GM18868 (cell line): ENCODE results near the gene SRSF6.
"Not testable (repeated sequence)": the region's sequence is repeated elsewhere in the genome, so short reads cannot be mapped to it uniquely, and the experiment has no call there.

Experiments used
- ATAC-seq: cut with Tn5 transposase; IDR thresholded peaks from one replicate; pipeline ENCODE4 v1.9.1; 2021; ENCODE audit warnings: mild to moderate bottlenecking, moderate library complexity; ENCODE audit not compliant: unreplicated experiment

SRSF6 gene

DNA sequence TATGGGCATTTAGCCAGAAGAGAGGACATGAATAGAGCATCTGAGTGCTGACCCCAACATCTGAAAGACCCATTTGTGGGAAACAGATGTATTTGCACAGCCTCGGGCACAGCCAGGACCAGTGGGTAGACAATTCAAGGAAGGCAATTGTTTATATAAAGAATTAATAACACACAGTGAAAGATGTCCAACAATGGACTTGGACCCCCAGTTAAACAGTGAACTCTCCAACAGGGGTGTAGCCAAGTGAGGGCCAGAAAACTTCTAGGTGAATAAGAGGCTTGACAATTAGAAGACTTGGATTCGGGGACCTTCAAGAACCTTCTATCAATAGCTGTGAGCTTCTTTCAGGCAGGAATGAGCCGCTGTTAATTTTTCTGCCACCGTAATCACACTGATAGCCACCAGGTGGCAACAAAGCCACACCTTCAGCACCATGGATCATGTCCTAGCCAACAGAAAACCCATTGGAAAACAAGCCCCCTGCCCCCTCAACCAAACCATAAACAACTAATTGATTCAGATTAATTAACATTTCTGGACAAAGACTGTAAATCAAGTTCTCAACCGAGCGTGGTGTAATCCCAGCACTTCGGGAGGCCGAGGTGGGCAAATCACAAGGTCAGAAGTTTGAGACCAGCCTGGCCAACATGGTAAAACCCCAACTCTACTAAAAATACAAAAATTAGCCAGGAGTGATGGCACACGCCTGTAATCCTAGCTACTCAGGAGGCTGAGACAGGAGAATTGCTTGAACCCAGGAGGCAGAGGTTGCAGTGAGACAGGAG lies 8.8 kb upstream of the SRSF6 start:
- no peak for ATAC-seq

DNA sequence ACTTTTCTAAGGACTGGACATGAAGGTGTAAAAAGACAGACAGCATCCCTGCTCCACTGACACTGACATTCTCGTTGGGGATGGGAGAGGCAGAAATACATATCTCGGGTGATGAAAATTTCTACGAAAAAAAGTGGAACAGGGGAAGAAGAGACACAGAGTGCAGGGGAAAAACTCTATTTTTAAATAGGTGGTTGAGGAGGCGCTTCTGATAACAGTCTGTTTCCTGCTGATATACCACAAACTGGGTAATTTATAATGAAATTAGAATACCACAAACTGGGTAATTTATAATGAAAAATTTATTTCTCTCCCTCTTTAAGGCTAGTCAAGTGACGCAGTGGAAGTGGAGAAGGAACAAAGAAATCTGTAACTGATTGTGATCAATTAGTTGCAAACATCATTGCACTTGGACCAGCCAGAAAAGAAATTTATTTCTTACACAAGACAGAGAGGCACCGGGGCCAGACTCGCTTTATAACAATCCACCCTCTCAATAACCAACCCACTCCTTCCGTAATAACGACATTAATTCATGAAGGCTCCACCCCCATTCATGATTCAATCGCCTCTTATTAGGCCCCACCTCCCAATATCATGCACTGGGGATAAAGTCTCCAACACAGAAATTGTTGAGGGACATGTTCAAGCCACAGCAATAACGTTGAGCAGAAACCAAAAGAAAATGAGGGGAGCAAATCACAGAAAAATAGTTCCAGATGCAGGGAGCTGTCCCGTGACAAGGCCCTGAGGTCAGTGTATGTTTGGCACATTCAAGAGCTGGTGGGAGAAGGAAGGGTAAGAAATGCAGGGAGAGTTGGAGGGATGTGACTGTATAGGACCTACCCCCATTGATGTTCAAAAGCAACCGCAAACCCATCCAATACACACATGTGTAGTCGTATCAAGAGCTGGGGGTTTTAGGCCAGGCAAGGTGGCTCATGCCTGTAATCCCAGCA lies 6.6 kb upstream of the SRSF6 start:
- ATAC-seq: no peak

DNA sequence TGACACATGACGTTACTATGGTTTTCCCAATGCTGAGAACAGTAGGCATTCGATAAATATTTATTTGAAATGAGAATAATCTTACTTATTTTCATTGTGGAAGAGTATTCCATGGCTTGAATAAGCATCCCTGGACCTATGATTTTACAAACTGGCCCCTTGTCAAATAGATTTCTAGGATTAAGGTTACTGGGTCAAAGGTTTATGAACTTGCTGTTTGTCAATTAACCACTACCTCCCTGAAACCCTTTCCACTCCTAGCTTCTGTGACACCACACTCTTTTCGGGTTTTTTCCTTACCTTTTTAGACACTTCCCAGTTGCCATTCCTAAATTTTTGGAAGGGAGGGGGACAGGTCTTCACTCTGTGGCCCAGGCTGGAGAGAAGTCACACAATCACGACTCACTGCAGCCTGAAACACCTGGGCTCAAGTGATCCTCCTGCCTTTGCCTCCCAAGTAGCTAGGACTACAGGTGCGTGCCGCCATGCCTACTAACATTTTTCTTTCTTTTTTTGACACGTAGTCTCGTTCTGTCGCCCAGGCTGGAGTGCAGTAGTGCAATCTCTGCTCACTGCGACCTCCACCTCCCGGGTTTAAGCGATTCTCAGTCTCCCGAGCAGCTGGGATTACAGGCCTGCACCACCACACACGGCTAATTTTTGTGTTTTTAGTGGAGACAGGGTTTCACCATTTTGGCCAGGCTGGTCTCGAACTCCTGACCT lies 5.1 kb upstream of the SRSF6 start:
- ATAC-seq: no peak

DNA sequence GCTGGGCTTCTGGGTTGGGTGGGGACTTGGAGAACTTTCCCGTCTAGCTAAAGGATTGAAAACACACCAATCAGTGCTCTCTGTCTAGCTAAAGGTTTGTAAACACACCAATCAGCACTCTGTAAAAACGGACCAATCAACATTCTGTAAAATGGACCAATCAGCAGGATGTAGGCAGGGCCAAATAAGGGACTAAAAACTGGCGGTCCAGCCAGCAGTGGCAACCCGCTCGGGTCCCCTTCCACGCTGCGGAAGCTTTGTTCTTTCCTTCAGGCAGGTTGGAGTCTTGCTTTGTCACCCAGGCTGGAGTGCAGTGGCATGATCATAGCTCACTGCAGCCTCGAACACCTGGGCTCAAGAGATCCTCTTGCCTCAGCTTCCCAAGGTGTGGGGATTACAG lies 1.4 kb upstream of the SRSF6 start:
- ATAC-seq: not testable (repeated sequence)

DNA sequence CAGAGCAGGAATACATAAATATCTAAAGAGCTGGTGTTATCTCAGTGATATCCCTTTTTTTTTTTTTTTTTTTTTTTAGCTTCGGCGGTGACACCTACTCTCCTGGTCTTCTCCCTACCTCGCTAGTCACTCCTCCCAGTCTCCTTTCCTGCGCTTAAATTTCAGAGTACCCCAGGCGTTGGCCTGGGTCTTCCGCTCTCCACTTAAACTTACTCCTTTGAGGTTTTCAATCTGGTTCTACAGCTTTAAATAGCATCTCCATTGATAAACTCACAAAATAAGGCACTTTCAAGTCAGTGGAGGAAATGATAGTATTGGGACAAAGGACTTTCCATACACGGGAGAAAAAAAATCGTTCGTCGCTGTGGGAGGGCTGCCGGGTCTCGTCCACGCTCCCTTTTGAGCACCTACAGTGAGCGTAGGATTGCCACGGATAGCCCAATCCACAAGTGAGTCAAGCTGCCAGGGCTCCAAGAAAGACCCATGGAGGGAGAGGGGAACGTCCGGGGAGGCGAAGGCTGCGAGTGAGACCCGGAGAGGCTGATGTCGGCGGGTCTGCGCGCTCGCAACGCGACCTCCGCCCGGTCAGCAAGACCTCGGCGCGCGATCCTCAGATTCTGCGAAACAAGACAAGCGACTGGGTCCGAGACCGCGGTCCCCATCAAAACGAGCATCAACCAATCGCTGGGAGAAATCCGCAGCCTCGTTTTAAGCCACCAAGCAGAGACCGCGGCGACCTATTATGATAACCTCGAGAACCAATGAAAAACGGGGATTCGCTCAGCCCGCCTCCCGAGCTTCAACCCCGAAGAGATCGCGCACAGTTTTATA lies 672 bp upstream of the SRSF6 start:
- peak; percentile 82 for ATAC-seq

DNA sequence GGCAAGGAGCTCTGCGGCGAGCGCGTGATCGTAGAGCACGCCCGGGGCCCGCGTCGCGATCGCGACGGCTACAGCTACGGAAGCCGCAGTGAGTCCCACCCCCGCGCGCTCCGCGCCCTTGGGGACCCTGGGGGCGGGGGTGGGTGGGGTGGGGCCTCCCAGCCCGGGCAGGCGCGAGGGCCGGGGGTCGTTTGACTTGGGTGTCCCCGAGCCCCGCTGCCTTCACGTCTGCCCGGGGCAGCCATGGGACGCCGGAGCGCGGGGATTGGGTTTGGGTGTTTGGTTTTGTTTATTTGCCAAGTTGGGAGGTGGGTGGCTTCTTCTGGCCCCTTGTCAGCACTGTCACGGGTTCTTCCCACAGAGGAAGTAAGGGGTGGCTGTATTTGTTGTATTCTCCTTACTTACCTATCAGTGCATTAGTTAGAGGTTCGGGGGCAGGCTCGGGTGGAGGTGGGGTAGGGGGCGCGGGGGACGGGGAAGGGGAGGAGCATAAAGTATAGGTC lies 777 bp downstream of the SRSF6 start:
- ATAC-seq: peak; percentile 11

DNA sequence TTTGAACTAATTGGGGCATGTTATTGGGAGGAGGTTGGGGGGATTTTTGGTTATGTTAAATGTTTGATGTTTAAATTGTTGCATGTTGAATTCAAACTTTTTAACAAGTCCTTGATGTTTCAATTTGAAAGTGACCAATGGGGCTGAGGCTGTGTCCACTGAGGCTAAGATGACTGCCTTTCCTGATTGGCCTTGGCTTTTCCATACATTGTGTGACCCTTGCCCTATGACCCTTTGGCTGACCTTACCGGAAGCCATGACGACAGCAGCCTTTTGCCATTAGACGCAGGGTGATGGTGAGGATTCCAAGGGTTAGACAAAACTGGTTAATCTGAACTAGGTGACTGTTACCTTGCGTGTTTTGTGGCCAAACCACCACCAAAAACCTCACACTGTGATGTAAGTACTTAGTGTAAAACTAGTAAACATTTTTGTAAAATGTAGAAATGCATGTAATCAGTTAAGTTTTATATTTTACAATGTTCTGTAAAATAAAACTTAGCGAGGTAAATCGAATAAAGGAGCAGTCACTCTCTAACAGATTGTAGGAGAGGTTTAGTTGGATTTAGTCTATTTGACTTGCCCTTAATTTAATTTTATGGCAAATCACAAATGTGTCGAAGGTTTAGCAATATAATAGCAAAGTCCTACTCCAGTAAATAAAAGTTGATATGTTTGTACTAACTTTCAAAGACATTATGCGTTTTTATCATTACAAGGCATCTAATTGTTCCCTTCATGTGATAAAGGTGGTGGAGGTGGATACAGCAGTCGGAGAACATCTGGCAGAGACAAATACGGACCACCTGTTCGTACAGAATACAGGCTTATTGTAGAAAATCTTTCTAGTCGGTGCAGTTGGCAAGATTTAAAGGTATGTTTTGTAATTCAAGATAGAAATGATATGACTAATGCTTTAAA lies 1.6 kb downstream of the SRSF6 start:
- ATAC-seq: no peak

DNA sequence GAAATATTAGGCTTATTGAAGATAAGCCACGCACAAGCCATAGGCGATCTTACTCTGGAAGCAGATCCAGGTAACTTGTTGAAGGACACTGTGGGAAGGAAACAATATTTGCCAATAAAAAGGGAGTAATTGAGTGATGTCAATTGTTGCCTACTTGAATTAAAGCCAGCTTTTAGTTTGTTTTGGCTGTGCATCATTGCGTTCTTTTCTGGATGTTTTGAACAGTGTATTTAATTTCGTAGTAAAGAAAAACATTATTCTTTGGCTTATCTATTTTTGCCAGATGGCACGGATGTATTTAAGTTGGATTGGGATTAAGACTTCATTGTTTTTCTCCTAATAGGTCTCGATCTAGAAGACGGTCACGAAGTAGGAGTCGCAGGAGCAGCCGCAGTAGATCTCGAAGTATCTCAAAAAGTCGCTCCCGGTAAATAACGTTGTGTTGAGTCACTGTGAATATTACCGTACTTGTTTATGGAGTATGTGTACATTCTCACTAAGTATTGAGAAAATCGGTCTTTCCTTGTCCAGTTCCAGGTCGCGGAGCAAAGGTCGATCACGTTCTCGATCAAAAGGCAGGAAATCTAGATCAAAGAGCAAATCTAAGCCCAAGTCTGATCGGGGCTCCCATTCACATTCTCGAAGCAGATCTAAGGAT lies 2.6 kb downstream of the SRSF6 start:
- ATAC-seq: no peak

DNA sequence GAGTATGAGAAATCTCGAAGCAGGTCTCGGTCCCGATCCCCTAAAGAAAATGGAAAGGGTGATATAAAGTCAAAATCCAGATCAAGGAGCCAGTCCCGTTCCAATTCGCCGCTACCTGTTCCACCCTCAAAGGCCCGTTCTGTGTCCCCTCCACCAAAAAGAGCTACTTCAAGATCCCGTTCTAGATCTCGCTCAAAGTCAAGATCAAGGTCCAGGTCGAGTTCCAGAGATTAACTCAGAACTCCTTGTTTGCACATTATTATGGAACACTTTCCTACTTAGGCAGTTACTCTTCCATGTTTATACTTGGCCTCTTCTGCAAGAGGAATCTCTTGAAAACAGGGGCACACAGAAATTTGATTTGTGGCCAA lies 3.1 kb downstream of the SRSF6 start:
- ATAC-seq: no peak

DNA sequence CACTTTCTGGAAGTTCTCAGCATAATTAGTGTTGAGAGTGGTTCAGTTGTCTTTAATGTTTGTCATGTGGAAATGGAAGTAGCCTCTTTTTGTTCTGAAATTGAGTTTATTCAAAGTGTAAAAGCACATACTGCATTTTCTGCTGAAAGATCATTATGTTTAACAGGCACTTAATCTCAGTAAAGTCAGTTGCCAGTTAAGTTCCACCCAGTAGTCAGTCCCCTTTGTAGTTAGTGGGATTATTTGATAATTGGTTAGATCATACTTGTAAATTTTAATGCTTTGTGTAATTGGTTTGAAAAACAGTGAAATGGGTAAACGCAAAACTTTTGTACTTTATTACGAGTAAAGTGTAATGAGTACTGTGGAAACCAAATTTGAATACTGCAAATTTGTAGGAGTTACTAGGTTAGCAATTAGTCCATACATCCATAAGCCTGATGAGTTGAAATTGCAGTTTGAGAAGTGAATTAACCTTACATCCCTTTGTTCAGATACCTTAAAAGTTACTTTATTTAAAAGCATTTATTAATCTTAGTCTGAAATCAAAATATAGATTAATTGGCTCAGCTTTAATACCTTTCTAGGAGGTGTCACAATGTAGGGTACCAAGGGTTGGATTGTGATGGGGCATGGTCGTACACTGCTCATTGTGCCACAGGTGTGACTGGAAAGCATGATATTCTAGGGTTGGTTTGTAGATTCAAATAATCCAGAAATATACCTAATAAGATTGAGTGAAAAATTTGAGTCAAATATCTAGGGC lies 4.4 kb downstream of the SRSF6 start:
- no peak for ATAC-seq

DNA sequence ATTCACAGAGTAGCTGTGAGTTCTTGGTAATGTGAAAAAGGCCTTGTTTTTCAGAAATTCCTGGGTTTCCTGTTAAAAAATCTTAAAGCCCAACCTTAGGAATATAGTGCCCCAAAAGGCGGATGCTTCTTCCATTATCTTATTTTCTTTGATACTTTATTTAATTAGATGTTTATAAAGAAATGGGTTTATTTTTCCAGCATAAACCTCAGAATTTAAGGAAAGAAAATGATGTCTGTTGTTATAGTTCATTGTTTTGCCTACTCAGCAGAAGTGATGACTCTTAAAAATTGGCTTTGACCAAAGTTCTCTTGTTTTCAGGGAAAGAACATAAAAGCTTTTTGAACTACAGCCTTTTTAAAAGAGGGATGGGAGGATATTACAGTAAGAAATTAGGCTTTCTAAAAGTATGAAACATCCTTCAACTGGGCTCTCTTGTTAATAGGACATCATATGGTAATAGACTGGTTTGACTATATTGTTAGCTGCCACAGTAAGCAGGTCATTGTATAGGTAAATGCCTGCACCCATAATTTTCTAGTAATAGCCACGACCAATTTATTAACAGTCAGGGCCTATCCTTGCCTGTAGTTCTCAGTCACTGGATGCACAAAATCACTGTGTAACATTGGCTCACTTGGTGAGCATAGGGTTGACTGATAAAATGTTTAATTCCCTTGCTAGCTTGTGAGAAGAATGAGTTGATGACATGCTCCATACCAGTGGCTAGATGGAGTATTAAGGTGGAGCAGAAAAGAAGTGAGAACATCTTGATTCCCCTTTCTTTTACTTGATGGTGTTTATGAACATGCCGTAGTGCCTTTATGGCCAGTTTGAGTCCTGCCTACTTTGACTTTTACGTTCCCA lies 5.2 kb downstream of the SRSF6 start:
- ATAC-seq: no peak

DNA sequence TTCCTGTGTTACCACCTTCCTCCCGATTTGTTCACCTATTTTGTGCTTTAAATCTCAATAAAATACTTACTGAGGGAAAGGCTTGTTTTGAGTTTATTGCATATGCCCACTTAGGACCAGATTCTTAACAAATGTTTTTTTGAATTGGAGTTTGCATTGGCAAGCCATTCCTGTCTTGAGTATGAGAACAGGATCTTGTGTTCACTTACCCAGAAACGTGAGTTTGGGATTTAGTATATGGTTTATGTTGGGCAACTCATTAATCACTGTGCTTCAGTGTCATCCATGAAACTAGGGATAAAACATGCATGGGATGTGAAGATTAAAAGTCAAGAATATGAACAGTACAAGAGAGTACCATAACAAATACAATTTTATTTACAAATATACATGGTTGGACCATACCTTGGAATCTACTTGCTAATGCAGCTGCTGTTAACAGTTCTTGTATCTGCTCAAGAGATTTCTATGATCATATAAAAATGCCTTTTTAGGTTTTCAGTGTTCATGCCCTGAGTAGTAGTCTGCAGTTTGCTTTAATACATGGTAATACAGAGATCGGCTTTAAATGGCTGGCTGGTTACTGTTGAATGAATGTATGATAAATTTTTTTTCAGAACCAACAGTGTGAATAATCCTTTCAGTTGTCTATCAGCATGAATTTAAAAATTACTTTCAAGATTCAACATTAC lies 6.0 kb downstream of the SRSF6 start:
- ATAC-seq: no peak

DNA sequence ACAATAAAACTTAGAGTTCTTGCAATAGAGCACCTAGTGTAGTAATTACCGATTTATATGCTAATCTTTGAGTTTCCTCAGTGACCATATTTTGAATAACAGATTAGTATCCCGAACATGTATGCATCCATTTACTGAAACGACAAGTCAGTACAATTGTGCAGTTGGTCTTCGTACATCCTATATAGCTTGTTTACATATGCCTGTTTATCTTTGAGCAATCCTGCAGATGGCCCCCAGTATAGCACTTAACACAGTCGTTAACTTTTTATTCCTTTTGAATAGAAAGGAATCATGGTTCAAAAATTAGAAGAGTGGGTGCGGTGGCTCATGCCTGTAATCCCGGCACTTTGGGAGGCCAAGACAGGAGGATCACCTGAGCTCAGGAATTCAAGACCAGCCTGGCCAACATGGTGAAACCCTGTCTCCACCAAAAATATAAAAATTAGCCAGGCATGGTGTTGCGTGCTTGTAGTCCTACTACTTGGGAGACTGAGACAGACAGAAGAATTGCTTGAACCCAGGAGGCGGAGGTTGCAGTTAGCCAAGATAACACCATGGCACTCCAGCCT lies 6.6 kb downstream of the SRSF6 start:
- ATAC-seq: no peak

DNA sequence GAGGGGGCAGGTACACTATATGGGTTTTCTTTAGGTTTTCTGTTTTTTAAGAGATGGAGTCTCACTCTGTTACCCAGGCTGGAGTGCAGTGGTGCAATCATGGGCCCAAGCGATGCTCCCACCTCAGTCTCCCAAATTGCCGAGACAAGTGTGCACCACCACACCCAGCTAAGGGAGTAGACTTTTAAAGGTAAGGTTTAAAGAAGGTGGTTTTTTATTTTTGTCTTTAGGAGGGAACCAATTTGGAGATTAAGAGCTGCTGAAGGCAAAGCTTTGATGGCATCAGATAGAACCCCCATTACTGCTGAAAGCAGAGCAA lies 7.9 kb downstream of the SRSF6 start:
- no peak for ATAC-seq

DNA sequence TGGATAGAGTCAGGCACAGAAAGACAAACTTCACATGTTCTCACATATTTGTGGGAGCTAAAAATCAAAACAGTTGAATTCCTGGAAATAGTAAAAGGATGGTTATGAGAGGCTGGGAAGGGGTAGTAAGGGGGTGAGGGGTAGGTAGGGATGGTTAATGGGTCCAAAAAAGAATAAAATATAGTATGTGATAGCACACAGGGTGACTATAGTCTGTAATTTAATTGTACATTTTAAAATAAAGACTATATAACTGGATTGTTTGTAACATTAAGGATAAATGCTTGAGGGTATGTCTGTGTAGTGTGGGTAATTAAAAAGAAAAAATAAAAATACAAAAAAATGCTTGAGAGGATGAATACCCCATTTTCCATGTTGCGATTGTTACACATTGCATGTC lies 9.9 kb downstream of the SRSF6 start:
- ATAC-seq: no peak

DNA sequence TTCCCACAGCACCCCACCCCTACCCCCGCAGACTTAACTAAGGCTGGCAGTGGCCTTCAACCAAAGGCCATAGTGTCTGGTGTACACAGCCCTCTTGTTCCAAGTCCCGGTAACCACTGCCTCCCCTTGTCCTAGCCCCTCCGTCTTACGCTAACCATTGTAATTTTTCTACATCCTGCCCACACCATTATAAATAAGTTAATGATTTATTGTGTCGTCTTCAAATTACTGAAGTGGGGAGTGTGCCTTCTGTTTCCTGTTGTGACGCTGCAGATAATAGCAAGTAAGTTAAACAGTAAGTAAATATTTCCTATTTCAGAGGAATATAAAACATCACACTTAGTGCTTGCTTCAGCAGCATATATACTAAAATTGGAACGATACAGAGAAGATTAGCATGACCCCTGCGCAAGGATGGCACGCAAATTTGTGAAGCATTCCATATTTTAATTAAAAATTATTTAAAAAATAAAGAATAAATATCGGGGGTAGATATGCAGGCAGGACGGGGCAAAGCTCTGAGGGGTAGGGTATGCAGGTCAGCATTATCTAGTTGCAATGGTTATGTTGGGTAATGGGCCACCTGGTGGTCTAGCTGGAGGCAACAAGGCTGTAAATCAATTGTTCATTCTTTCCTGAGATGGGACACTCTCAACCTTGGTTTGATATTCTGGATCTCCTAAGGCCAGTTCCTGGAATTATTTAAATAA lies 15.1 kb downstream of the SRSF6 start:
- no peak for ATAC-seq
